Choroid plexus epithelial cell (primary cell): ENCODE data around the gene TRIM36.

Experiments used
- DNase-seq: peaks from one replicate; pipeline ENCODE4 v3.0.0-alpha.2; 2010; ENCODE audit warnings: low read depth
- H3K4me3 ChIP-seq: 2 replicates; pipeline ENCODE4 v1.5.1; 2011; ENCODE audit warnings: low read depth, mild to moderate bottlenecking, control low read depth, low read length, moderate library complexity
- TF ChIP-seq, protein P1 (sequence below): conservative IDR thresholded peaks from 2 replicates; pipeline ENCODE4 v1.5.1; 2011; ENCODE audit warnings: low read depth, mild to moderate bottlenecking, control low read depth, inconsistent platforms, low read length, moderate library complexity

TRIM36 gene

DNA sequence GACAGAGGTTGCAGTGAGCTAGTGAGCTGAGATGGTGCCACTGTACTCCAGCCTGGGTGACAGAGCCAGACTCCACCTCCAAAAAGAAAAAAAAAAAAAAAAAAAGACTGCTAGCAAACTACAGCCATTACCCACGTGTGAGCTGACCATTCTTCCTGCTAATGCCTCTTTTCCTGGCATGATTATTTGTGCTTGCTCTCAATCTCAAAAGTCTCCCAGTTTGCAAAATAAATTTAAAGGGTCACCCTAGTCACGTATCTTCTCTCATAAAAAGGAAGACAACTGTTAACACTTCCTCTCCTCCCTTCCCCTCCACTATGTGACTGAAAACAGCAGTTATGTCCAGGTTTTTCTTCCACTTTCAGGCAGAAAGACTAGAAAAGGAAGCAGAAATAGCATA is 37.2 kb downstream of the TRIM36 start:
- TF ChIP-seq, protein P1, sequence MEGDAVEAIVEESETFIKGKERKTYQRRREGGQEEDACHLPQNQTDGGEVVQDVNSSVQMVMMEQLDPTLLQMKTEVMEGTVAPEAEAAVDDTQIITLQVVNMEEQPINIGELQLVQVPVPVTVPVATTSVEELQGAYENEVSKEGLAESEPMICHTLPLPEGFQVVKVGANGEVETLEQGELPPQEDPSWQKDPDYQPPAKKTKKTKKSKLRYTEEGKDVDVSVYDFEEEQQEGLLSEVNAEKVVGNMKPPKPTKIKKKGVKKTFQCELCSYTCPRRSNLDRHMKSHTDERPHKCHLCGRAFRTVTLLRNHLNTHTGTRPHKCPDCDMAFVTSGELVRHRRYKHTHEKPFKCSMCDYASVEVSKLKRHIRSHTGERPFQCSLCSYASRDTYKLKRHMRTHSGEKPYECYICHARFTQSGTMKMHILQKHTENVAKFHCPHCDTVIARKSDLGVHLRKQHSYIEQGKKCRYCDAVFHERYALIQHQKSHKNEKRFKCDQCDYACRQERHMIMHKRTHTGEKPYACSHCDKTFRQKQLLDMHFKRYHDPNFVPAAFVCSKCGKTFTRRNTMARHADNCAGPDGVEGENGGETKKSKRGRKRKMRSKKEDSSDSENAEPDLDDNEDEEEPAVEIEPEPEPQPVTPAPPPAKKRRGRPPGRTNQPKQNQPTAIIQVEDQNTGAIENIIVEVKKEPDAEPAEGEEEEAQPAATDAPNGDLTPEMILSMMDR, result no peak
- DNase-seq, result no peak
- H3K4me3 ChIP-seq, result no peak overlapping the region

DNA sequence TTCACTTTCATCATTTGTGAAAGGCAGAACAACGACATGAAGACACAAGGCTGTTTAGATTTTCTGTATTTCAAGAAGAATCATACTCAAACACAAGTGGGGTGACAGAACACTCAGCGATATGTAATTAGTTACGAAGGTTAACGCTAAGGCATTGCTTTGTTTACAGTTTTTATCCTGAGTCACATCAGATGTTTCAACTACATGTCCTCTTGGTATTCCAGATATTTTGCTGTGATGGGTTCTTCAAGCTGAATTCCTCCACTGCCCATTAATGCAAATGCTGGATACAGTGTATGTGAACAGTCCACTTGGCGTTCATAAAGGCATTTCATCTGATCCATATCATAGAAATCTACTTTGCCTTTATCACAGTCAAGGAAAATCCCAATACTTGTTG is 43.4 kb downstream of the TRIM36 start:
- TF ChIP-seq, protein P1, result no peak
- DNase-seq, result no peak
- no peak overlapping the region for H3K4me3 ChIP-seq

DNA sequence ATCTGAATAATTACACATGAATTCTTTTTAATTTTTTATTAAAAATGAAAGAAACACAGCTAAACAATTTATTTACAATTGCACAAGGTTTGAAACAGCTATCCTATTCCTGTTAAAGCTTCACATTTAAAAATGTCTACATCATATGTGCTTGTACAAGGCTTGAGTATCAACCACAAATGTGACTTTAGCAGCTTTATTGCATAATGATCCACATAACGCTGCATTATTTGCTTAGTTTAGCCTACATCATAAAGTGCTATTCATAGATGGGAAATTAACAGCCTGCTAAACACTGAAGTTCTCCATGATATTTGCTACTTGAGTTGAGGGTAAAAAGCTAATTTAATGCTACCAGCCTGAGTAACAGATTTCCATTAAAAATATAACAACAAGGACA is 45.0 kb downstream of the TRIM36 start:
- DNase-seq, result no peak
- H3K4me3 ChIP-seq, result no peak overlapping the region
- TF ChIP-seq, protein P1, result no peak

DNA sequence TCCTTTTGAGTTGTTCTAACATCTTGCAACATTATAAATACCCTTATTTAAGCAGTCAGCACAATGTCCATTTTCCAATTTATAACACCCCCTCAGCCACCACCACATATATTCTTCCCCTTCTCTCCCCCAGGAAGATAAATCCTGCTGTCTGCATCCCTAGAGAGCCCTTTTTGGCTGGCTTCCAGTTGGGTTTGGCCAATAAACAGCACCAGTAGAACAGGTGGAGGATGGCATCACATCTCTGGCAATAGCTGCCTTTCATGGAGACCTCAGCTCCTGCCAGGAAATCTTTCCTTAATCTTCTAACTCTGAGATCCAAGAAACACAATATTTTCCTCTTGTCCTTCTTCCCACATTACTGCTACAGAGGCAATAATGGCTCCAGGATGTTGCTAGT is 53.7 kb downstream of the TRIM36 start:
- DNase-seq, result no peak
- no peak overlapping the region for H3K4me3 ChIP-seq
- TF ChIP-seq, protein P1, result no peak

DNA sequence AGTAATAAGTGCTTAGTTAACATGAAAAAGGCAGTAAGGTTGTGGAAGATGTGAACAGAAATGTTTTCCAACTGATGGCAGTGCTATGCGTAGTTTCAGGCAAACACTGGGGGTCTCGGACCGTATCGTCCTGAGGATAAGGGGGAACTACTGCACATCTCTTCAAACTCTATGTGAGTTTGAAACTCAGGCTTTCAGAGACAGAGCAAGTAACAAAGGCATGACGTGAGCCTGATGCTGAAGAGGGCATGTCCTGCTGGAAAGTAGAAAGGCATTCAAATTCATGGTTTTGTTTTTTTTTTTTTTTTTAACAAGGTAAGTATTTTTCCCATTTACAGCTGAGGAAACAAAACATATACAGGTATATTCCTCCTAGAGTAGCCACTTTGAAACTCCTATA is 59.9 kb downstream of the TRIM36 start:
- no peak overlapping the region for H3K4me3 ChIP-seq
- no peak for DNase-seq
- TF ChIP-seq, protein P1, result no peak

DNA sequence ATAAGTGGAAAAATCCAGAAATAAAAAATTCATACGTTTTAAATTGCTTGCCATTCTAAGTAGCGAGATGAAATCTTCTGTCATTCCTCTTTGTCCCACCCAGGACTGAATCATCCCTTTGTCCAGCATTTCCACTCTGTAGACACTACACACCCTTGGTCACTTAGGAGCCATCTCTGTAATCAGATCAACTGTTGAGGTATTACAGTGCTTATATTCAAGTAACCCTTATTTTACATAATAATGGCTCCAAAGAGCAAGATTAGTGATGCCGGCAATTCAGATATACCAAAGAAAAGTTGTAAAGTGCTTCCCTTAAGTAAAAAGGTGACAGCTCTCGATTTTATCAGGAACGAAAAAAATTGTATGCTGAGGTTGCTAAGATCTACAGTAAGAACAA is 60.4 kb downstream of the TRIM36 start:
- no peak for DNase-seq
- no peak overlapping the region for H3K4me3 ChIP-seq
- TF ChIP-seq, protein P1, result no peak

DNA sequence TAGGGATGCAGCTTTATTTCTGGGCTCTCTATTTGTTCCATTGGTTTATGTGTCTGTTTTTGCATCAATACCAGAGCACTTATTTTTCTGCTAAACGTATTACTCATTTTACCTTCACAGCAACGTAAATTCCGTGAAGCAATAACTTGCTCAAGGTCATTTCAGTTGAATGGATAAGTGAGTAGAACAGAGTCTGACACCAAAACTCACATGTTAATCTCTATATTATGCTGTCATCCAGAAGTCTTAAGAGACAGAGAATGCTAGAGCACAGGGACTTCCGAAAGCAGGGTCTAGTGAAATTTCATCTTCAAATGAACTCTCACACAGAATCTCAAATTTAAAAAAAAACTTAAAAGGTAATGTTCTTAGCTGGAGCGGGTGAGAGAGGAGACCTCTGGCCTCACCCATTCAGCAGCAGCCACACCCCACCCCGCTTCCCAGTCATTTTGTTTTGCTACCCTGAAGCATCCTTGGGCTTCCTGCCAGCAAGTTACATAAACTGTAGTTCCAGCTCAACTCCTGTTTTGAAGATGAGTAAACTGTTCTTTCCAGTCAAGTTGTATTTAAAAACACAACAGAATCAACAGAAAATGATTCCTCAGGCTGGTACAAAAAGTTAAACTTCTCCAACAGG is 69.3 kb downstream of the TRIM36 start:
- peak; percentile 44 for DNase-seq
- TF ChIP-seq, protein P1, result no peak
- no peak overlapping the region for H3K4me3 ChIP-seq
